PFSK-1 (cell line): ENCODE data around the gene SLC35F1.

Experiments
- TAF1 ChIP-seq: IDR thresholded peaks from 2 replicates; pipeline ENCODE4 v1.6.1; 2012; ENCODE audit warnings: low read length, control low read depth, borderline replicate concordance; ENCODE audit not compliant: insufficient read depth
- TF ChIP-seq, protein P1 (sequence below), 2 experiments: IDR thresholded peaks; 2 replicates each; pipeline versions ENCODE4 v1.6.1 to v1.8.0; 2011 to 2012; ENCODE audit warnings: low read depth in 2 of 2, low read length in 2 of 2, control low read depth in 1 of 2, inconsistent platforms in 1 of 2, mild to moderate bottlenecking in 1 of 2, moderate library complexity in 1 of 2; ENCODE audit not compliant: insufficient read depth in 1 of 2

- TF ChIP-seq, protein P1, sequence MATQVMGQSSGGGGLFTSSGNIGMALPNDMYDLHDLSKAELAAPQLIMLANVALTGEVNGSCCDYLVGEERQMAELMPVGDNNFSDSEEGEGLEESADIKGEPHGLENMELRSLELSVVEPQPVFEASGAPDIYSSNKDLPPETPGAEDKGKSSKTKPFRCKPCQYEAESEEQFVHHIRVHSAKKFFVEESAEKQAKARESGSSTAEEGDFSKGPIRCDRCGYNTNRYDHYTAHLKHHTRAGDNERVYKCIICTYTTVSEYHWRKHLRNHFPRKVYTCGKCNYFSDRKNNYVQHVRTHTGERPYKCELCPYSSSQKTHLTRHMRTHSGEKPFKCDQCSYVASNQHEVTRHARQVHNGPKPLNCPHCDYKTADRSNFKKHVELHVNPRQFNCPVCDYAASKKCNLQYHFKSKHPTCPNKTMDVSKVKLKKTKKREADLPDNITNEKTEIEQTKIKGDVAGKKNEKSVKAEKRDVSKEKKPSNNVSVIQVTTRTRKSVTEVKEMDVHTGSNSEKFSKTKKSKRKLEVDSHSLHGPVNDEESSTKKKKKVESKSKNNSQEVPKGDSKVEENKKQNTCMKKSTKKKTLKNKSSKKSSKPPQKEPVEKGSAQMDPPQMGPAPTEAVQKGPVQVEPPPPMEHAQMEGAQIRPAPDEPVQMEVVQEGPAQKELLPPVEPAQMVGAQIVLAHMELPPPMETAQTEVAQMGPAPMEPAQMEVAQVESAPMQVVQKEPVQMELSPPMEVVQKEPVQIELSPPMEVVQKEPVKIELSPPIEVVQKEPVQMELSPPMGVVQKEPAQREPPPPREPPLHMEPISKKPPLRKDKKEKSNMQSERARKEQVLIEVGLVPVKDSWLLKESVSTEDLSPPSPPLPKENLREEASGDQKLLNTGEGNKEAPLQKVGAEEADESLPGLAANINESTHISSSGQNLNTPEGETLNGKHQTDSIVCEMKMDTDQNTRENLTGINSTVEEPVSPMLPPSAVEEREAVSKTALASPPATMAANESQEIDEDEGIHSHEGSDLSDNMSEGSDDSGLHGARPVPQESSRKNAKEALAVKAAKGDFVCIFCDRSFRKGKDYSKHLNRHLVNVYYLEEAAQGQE (IDR thresholded peaks at IDR 0.05; ENCODE audit: insufficient read depth in 1 of 2, low read depth in 2 of 2, low read length in 2 of 2) = no peak
- no peak for TF ChIP-seq TAF1
These were observed 377.8 kb downstream of the SLC35F1 start for GRCh38 chr6:118284736-118285360.
